ENCODE measurements around the gene SMG7.

Gene SMG7

GRCh38 chr1:183515002-183515689, 42.8 kb downstream of the SMG7 start:
- peak; percentile 30 to 85 for DNase-seq

GRCh38 chr1:183516725-183517124, 44.4 kb downstream of the SMG7 start:
- no peak for DNase-seq

- DNase-seq: no peak
These were observed 45.1 kb downstream of the SMG7 start for GRCh38 chr1:183517401-183517800.

- DNase-seq: no peak
These were observed 48.1 kb downstream of the SMG7 start for GRCh38 chr1:183520379-183520778.

- DNase-seq: no peak
These were observed 49.8 kb downstream of the SMG7 start for GRCh38 chr1:183522104-183522503.

- DNase-seq: no peak
These were observed 56.3 kb downstream of the SMG7 start for GRCh38 chr1:183528577-183528976.

- no peak for DNase-seq
These were observed 61.4 kb downstream of the SMG7 start for GRCh38 chr1:183533617-183534174.

GRCh38 chr1:183537405-183537804, 65.1 kb downstream of the SMG7 start:
- DNase-seq: no peak

GRCh38 chr1:183543619-183544204, 71.4 kb downstream of the SMG7 start:
- DNase-seq: no peak

- DNase-seq: no peak
These were observed 72.4 kb downstream of the SMG7 start for GRCh38 chr1:183544598-183545297.

GRCh38 chr1:183546427-183546826, 74.1 kb downstream of the SMG7 start:
- DNase-seq: no peak

- no peak for DNase-seq
These were observed 75.8 kb downstream of the SMG7 start for GRCh38 chr1:183548116-183548515.

GRCh38 chr1:183550915-183551314, 78.6 kb downstream of the SMG7 start:
- DNase-seq: no peak

- DNase-seq: no peak
These were observed 79.6 kb downstream of the SMG7 start for GRCh38 chr1:183551924-183552323.

GRCh38 chr1:183552441-183552840, 80.1 kb downstream of the SMG7 start:
- DNase-seq: no peak

GRCh38 chr1:183552891-183553290, 80.6 kb downstream of the SMG7 start:
- no peak for DNase-seq

GRCh38 chr1:183553331-183553730, 81.0 kb downstream of the SMG7 start:
- no peak for DNase-seq

- no peak for DNase-seq
These were observed 81.5 kb downstream of the SMG7 start for GRCh38 chr1:183553764-183554163.

GRCh38 chr1:183554577-183554976, 82.3 kb downstream of the SMG7 start:
- DNase-seq: no peak

GRCh38 chr1:183559061-183559460, 86.8 kb downstream of the SMG7 start:
- DNase-seq: no peak

- no peak for DNase-seq
These were observed 90.4 kb downstream of the SMG7 start for GRCh38 chr1:183562701-183563100.

GRCh38 chr1:183565261-183565660, 93.0 kb downstream of the SMG7 start:
- no peak for DNase-seq

- no peak for DNase-seq
These were observed 93.7 kb downstream of the SMG7 start for GRCh38 chr1:183566026-183566425.

- no peak for DNase-seq
These were observed 95.3 kb downstream of the SMG7 start for GRCh38 chr1:183567584-183567983.

Measured in NCI-H1930 (cell line).